ENCODE data around the gene AUH. TPM values are rescaled to one million over a fixed set of nuclear protein-coding genes. Genes with fewer than 3 reads are reported as not detected.

AUH gene
- total RNA-seq, 1 donor from 2014 or later: 14.0 TPM

DNA sequence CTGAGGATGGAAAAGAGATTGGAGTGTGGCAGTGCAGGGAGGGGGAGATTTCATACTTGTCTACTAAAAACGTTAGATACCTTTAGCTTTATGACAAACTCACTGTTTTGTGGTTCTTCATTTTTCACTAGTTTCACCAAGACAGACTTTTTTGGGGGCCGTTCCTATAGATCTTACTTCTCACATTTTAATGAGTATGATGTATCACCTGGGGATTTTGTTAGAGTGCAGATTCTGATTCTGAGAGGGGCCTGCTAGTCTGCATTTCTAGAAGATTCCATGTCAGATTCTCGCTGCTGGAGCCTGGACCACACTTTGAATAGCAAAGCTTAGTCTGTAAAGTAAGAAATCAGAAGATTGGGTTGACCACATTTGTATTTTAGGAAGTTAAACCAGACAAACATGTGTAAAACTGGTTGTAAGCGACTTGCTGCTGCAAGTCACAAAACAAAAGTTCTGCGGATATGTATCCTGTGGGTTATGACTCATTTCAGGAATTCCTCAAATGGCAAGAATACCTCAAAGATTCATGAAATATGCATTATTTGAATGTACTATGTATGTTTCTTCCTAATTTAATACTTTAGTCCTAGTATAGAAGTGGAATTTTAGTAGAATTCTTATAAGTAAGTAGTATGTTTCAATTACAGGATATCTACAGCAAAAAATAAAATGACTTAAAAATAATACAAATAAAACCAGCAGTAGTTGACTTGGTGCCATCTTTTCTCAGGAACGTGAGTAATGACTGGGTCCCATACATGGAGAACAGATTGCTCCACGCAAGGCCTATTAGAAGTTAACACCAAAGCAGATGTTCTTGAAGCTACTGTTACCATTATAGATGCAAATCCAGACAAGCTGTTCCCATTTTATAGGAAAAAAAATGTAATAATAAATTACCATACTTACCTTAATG, 34.1 kb upstream of the AUH start:
- intact Hi-C loops (cut with micrococcal nuclease): no loop called here
- Mint-ChIP-seq H3K27ac (no peak overlapping the region), H3K27me3 (no peaks in the 10 kb centered on the region), H3K36me3 (ENCODE audit: low read depth) (no peaks in the 10 kb centered on the region), H3K4me1 (peaks cover 7% of the 10 kb centered on the region), H3K4me3 (no peak overlapping the region), H3K9me3 (no peaks in the 10 kb centered on the region)
- ATAC-seq (ENCODE audit: low read depth) (no peak), DNase-seq (no peak)
- POLR2A ChIA-PET: no interaction called here
- CTCF ChIA-PET: no interaction called here
- TF ChIP-seq, protein P1, sequence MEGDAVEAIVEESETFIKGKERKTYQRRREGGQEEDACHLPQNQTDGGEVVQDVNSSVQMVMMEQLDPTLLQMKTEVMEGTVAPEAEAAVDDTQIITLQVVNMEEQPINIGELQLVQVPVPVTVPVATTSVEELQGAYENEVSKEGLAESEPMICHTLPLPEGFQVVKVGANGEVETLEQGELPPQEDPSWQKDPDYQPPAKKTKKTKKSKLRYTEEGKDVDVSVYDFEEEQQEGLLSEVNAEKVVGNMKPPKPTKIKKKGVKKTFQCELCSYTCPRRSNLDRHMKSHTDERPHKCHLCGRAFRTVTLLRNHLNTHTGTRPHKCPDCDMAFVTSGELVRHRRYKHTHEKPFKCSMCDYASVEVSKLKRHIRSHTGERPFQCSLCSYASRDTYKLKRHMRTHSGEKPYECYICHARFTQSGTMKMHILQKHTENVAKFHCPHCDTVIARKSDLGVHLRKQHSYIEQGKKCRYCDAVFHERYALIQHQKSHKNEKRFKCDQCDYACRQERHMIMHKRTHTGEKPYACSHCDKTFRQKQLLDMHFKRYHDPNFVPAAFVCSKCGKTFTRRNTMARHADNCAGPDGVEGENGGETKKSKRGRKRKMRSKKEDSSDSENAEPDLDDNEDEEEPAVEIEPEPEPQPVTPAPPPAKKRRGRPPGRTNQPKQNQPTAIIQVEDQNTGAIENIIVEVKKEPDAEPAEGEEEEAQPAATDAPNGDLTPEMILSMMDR (IDR thresholded peaks at IDR 0.05): no peak

DNA sequence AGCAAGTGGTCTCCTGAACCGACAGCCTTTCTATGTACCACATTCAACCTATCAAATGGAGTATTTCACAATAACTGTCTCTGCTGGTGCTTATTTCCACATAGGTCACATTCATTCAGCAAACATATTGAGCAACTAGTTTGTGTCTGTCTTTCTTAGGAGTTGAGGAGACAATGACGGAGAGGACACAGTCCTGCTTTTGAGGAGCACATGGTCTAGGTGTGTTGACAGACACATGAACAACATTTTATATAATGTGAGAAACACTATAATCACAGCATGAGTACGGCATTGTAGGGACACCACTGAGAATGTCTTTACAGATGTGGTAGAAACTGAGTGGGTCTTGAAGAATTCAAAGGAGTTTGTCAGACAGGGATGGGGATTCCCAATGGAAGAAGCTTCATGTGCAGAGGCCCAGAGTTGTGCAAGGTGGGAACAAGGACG, 33.4 kb upstream of the AUH start:
- CTCF ChIA-PET: no interaction called here
- Mint-ChIP-seq H3K36me3 (ENCODE audit: low read depth) (no peaks in the 10 kb centered on the region), H3K27ac (no peak overlapping the region), H3K4me3 (no peak overlapping the region), H3K9me3 (no peaks in the 10 kb centered on the region), H3K27me3 (no peaks in the 10 kb centered on the region), H3K4me1 (peaks cover 7% of the 10 kb centered on the region)
- TF ChIP-seq, protein P1 (IDR thresholded peaks at IDR 0.05): no peak
- ATAC-seq (ENCODE audit: low read depth) (no peak), DNase-seq (no peak)
- POLR2A ChIA-PET: no interaction called here
- intact Hi-C loops (cut with micrococcal nuclease): no loop called here

DNA sequence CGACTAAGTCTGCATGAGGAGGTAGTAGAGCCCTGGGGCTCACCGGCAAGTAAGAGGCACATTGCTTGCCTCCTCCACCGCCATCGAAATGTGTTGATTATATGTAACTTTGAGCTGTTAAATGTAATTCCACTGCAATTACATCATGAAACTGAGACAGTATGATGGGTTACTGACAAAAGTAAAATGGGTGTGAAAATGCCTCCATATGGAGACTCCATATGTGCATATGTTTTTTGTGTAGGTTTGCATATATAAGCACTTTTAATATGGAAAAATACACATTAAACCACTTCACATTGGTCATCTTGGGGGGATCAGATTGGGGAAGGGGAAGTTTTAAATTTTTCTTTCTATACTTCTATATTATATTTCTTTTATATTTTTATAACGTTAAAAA, 32.1 kb upstream of the AUH start:
- H3K36me3 Mint-ChIP-seq (ENCODE audit: low read depth): no peaks in the 10 kb centered on the region
- H3K27me3 Mint-ChIP-seq: no peaks in the 10 kb centered on the region
- no peak overlapping the region for H3K4me3 Mint-ChIP-seq
- ChIA-PET CTCF (no interaction called here), POLR2A (no interaction called here)
- H3K27ac Mint-ChIP-seq: no peak overlapping the region
- TF ChIP-seq, protein P1 (IDR thresholded peaks at IDR 0.05): no peak
- intact Hi-C loops (cut with micrococcal nuclease): no loop called here
- no peaks in the 10 kb centered on the region for H3K9me3 Mint-ChIP-seq
- H3K4me1 Mint-ChIP-seq: peaks cover 7% of the 10 kb centered on the region
- ATAC-seq (ENCODE audit: low read depth) (no peak), DNase-seq (no peak)

DNA sequence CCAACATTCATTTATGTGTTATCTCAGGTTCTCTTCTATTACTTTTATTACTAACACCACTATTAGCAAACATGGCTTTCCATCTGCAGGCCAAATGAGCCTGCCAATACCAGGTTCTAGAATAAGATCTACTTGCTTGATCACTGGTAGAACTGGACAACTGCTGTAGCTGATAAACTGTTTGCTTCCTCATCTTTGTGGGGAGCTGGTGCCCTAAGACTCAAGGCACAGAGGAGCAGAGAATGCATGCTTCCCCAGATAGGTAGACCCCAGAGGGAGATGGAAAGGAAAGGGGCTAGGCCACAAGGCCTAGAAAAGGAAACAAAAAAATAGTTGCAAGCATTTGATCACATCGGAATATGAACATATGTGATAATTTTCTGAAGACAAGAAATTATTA, 30.7 kb upstream of the AUH start:
- Mint-ChIP-seq H3K27me3 (no peaks in the 10 kb centered on the region), H3K27ac (no peak overlapping the region), H3K9me3 (no peaks in the 10 kb centered on the region), H3K4me3 (no peak overlapping the region), H3K4me1 (peaks cover 7% of the 10 kb centered on the region), H3K36me3 (ENCODE audit: low read depth) (no peaks in the 10 kb centered on the region)
- intact Hi-C loops (cut with micrococcal nuclease): no loop called here
- DNase-seq (no peak), ATAC-seq (ENCODE audit: low read depth) (no peak)
- POLR2A ChIA-PET: no interaction called here
- TF ChIP-seq, protein P1 (IDR thresholded peaks at IDR 0.05): no peak
- CTCF ChIA-PET: no interaction called here

DNA sequence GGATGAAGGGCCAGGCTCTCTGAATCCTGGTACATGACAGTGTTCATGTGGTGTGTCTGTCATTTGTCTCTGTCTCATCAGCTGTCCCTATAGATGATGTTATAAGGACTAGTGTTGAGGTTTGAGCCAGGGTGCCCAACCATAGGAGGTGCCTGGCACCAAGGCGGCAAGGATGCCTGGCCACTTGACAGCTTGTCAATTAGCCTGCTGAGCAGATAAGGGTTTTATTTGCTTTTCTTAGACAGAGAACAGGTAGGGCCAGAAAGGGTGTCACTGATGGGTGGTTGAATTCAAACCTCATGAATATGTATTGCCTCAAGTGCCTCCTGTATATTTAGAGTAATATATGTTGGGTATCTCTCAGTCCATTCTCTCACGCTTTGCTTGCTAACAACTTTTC, 30.1 kb upstream of the AUH start:
- Mint-ChIP-seq H3K9me3 (no peaks in the 10 kb centered on the region), H3K27me3 (no peaks in the 10 kb centered on the region), H3K4me1 (peaks cover 7% of the 10 kb centered on the region), H3K36me3 (ENCODE audit: low read depth) (no peaks in the 10 kb centered on the region), H3K4me3 (no peak overlapping the region), H3K27ac (no peak overlapping the region)
- ATAC-seq (ENCODE audit: low read depth) (no peak), DNase-seq (no peak)
- POLR2A ChIA-PET: no interaction called here
- CTCF ChIA-PET: no interaction called here
- intact Hi-C loops (cut with micrococcal nuclease): no loop called here
- TF ChIP-seq, protein P1 (IDR thresholded peaks at IDR 0.05): no peak

Data from activated B cell treated with CpG ODN at 0.5 μM for 24 hours (primary cell).